Central memory CD4-positive, alpha-beta T cell (primary cell): ENCODE results near the gene KCNAB1.
"Not testable (repeated sequence)": the region's sequence is repeated elsewhere in the genome, so short reads cannot be mapped to it uniquely, and the experiment has no call there.

Source experiments
- DNase-seq: peaks from one replicate; pipeline ENCODE4 v3.0.0; 2022
- total RNA-seq, 3 experiments: gene quantifications; one replicate each; lab custom pipeline; 2026; lab: John Stamatoyannopoulos, UW

KCNAB1 gene
- total RNA-seq, result 0 to 0.39 (median 0.16) reads per million in 3 experiments

DNA sequence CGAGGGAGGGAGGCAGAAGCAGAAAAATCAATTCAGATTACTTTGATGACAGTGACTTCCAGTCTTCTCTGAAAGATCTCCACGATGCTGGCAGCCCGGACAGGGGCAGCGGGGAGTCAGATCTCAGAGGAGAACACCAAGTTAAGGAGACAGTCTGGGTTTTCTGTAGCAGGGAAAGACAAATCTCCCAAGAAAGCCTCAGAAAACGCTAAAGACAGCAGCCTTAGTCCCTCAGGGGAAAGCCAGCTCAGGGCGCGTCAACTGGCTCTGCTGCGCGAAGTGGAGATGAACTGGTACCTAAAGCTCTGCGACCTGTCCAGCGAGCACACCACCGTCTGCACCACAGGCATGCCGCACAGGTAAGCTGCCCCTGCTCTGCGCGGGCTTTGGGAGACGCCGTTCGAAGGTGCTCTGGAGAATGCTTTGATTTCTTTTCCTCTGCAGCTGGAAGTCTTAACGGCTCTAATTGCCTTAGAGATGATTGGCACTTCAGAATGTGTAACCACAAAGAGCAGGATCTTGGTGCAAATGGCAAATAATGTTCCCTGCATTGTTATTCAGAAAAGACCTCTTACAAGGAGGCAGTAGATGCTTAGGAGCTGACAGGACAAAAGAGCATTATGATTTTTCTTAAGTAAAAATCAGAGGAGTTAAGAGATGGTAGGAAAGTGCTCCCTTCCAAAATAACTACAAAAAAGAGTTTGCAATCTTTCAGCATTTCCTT is at the start of gene KCNAB1:
KCNAB1 (plus strand) TSS at position 51 of the 724 bp plus-strand sequence.
- no peak for DNase-seq

- no peak for DNase-seq
Observed at GRCh38 chr3:156071031-156071430, 49.3 kb upstream of the KCNAB1 start.

- not testable (repeated sequence) for DNase-seq
Observed at GRCh38 chr3:156072950-156073657, 47.3 kb upstream of the KCNAB1 start.

GRCh38 chr3:156090126-156090525 is 30.3 kb upstream of the KCNAB1 start:
- DNase-seq, result no peak

DNA sequence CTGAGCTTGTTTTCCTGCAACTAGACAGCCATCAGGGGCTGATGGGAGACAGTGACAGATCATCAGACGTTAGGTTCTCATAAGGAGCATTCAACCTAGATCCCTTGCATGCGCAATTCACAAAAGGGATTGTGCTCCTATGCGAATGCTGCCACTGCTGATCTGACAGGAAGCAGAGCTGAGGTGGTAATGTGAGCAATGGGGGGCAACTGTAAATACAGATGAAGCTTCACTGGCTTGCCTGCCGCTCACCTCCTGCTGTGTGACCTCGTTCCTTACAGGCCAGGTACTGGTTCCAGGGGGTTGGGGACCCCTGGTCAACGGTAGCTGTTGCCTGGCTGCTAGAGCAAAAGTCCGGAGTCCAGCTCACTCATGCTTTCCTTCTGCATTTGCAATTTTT is 26.4 kb upstream of the KCNAB1 start:
- DNase-seq, result no peak

DNA sequence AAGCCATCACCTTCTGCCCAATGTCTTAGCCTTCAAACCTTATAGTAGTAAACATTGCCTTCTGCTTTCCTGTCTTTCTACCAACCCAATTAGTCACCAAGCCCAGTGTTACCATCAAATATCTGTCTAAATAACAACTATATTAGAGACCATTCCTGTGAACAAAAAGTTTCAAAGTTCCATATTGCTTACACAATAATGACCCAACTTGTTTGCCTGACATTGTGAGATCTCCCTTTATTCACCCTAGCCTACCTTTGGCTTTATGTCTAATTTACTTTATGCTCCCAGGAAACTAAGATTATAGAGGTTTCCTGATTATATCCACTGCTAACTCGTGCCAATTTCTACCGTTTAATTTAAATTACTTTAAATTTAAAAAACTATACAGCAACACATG is 26.0 kb upstream of the KCNAB1 start:
- no peak for DNase-seq

- DNase-seq, result not testable (repeated sequence)
Observed at GRCh38 chr3:156095652-156096051, 24.7 kb upstream of the KCNAB1 start.

- no peak for DNase-seq
Observed at GRCh38 chr3:156098437-156099035, 21.8 kb upstream of the KCNAB1 start.

GRCh38 chr3:156099348-156099747 is 21.0 kb upstream of the KCNAB1 start:
- not testable (repeated sequence) for DNase-seq

DNA sequence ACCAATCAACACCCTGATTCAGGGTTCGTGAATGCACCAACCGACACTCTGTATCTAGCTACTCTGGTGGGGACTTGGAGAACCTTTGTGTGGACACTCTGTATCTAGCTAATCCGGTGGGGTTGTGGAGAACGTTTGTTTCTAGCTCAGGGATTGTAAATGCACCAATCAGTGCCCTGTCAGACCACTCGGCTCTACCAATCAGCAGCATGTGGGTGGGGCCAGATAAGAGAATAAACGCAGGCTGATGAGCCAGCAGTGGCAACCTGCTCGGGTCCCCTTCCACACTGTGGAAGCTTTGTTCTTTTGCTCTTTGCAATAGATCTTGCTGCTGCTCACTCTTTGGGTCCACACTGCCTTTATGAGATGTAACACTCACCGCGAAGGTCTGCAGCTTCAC is 20.4 kb upstream of the KCNAB1 start:
- DNase-seq, result not testable (repeated sequence)

- no peak for DNase-seq
Observed at GRCh38 chr3:156102267-156102931, 18.0 kb upstream of the KCNAB1 start.

- no peak for DNase-seq
Observed at GRCh38 chr3:156106721-156107373, 13.5 kb upstream of the KCNAB1 start.

GRCh38 chr3:156107504-156107903 is 12.9 kb upstream of the KCNAB1 start:
- DNase-seq, result no peak

- no peak for DNase-seq
Observed at GRCh38 chr3:156108616-156109015, 11.8 kb upstream of the KCNAB1 start.

DNA sequence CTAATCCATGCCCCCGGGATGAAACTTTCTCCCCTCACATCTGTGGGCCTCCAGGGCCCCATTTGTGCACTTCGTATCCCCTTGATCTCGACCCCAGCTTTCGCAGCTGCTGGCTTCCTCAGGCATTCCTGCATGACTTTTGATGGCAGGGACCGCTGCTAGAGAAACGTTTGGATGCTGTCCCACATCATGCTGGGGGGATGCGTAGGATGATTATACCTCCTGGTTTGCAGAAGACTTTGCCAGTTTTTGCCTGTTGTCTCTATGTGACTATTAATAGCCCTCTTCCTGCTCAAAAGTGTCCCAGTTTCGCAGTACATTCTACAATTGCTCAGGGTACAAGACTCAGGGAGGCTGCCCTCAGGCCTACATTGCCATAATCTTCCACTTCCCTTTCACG is 10.4 kb upstream of the KCNAB1 start:
- DNase-seq, result no peak

- DNase-seq, result no peak
Observed at GRCh38 chr3:156126467-156126866, 6.1 kb downstream of the KCNAB1 start.

DNA sequence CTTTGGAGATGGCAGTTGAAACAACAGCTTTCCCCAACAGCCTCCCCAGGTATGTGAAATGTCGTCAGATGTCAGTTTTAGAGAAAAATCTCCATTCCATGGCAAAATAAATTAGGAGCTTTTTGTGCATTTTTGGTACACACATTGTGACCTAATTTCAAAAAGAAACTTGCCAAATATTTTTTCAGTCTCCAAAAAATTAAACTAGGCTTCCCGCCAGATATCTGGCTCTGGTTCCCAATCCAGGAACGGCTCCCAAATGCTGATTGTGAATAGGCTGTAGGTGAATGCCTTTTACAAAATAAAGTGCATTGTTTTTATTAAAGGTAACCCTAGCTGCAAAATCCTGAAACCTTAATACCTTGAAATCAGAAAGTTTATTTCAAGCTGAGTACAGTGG is 10.9 kb downstream of the KCNAB1 start:
- no peak for DNase-seq

DNA sequence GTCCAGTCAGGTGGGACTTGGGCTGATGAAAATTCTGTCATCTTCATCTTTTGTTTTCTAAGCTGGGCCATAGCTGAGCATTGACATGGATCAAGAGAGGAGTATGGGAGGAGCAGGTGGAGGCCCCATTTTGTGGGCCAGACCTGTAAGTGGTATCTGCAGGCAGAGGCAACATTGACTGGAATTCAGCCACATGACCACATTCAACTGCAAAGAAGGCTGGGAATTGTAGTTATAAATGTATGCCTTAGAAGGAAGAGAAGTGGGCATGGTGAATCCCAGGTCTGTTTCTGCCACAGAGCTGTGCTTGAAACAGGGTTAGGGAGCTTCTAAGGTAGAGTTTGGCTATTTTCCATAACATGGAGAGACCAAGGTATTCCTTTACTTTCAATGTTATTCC is 11.4 kb downstream of the KCNAB1 start:
- DNase-seq, result no peak

DNA sequence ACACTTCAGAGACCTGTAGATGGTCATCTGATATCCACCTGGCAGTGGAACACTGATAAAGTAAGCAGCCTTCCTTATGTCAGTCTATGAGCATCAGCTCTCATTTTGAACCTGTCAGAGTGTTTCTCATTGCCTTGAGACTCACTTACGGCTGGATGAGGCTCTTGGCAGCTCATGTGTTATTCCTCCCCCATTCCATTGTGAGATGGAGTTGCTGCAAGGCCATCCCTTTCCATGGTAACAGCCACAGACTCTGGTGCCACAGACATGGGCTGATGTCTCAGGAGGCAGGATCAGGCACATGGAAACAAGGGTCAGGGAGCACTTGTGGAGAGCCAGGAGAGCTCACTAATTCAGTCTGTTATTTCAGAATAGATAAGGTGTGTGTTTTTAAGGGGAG is 11.9 kb downstream of the KCNAB1 start:
- no peak for DNase-seq

DNA sequence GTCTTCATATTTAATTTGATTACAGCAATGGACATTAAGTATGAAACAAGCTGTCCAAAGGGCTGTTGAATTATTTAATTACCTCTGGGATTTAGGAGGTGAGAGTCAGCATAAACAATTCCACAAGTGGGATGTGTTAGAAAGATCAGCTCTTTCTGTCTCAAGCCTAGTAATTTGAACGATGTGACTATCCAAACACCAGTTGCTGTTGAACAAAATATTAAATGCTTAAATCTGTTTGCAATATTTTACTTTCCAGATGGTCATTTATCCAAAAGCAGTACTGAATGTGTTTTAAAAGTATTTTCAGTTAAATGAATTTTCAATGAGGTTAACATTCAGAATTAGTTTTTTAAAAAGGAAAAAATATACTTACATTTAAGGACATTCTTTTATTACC is 12.7 kb downstream of the KCNAB1 start:
- no peak for DNase-seq

DNA sequence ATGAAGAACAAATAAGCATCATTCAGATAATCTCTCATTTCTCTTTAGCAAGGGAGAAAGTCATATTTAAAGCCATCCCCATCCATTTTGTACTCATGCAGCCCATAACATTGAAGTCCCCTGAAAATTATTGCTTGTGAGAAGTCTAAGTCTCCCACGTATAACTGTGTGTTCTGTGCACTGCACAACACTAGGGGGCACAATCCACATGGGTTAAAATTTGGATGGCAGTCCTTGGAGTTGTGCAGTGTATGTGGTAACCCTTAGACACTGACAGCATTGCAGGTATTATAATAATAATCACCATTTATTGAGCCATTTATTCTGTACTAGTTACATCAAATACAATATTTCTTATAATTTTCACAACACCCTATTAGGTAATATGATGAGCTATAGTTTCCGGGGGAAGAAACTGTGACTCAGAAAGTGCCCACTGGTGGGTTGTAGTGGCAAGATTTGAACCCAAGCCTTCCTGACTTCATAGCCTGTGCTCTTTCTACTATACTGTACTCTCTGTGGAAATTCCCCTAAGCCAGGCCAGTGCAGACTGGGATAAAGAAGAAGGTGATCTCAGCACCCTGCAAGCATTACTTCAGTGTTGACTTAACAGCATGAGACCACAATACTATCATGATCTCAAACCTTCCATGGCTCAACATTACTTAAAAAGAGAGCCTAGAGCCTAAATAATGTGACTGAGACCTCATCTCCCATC is 15.7 kb downstream of the KCNAB1 start:
- DNase-seq, result no peak

- DNase-seq, result not testable (repeated sequence)
Observed at GRCh38 chr3:156137397-156137796, 17.0 kb downstream of the KCNAB1 start.
